Keratinocyte (primary cell): ENCODE data around the gene PCTP. TPM values are rescaled to one million over a fixed set of nuclear protein-coding genes. Genes with fewer than 3 reads are reported as not detected.

Experiments
- DNase-seq: peaks from one replicate; pipeline ENCODE4 v3.0.0-alpha.2; 2011; ENCODE audit warnings: low read depth, missing footprints, low spot score
- FAIRE-seq: peaks from 2 replicates; lab custom pipeline; 2011; peaks lifted over from hg19 to GRCh38; lab: Jason Lieb, UNC
- H2AFZ ChIP-seq: 2 replicates; pipeline ENCODE4 v1.6.0; 2012; ENCODE audit warnings: low read length, control low read depth, inconsistent platforms; ENCODE audit not compliant: control insufficient read depth
- H3K27ac ChIP-seq: 2 replicates; pipeline ENCODE4 v1.5.1; 2011; ENCODE audit warnings: low read length; ENCODE audit not compliant: control insufficient read depth, insufficient read depth
- H3K27me3 ChIP-seq: 3 replicates; pipeline ENCODE4 v1.6.0; 2011; ENCODE audit warnings: low read length; ENCODE audit not compliant: control insufficient read depth, insufficient read depth; ENCODE audit errors: extremely low read depth
- H3K36me3 ChIP-seq, 2 experiments: 2 replicates in 1 of 2; 3 replicates in 1 of 2; pipeline ENCODE4 v1.5.1; 2011; ENCODE audit warnings: low read length in 2 of 2, mild to moderate bottlenecking in 1 of 2; ENCODE audit not compliant: control insufficient read depth in 2 of 2, insufficient read depth in 2 of 2; ENCODE audit errors: extremely low read depth in 1 of 2
- H3K4me1 ChIP-seq: 3 replicates; pipeline ENCODE4 v1.5.1; 2011; ENCODE audit warnings: low read length; ENCODE audit not compliant: control insufficient read depth, insufficient read depth; ENCODE audit errors: extremely low read depth
- H3K4me2 ChIP-seq: 3 replicates; pipeline ENCODE4 v1.6.0; 2011; ENCODE audit warnings: low read depth, low read length; ENCODE audit not compliant: control insufficient read depth, insufficient read depth; ENCODE audit errors: extremely low read depth
- H3K4me3 ChIP-seq, 3 experiments: fragments of 200-600 bp in 1 of 3; sonication (generic) in 1 of 3; 2 replicates in 2 of 3; 3 replicates in 1 of 3; pipeline ENCODE4 v1.5.1; 2011 to 2016; ENCODE audit warnings: low read length in 3 of 3, mild to moderate bottlenecking in 3 of 3, control low read depth in 2 of 3, inconsistent platforms in 1 of 3, low read depth in 1 of 3, mixed read lengths in 1 of 3, mixed run types in 1 of 3, moderate library complexity in 1 of 3; ENCODE audit not compliant: control insufficient read depth in 2 of 3, insufficient read depth in 2 of 3; ENCODE audit errors: extremely low read depth in 1 of 3
- H3K79me2 ChIP-seq: 2 replicates; pipeline ENCODE4 v1.6.0; 2012; ENCODE audit warnings: low read length; ENCODE audit not compliant: control insufficient read depth, insufficient read depth
- H3K9ac ChIP-seq: 3 replicates; pipeline ENCODE4 v1.6.0; 2011; ENCODE audit warnings: low read length; ENCODE audit not compliant: control insufficient read depth, insufficient read depth; ENCODE audit errors: extremely low read depth
- H3K9me1 ChIP-seq: 3 replicates; pipeline ENCODE4 v1.6.0; 2011; ENCODE audit warnings: low read length; ENCODE audit not compliant: control insufficient read depth, insufficient read depth; ENCODE audit errors: extremely low read depth
- H3K9me3 ChIP-seq: 2 replicates; pipeline ENCODE4 v1.5.1; 2012; ENCODE audit warnings: low read depth, low read length; ENCODE audit not compliant: control insufficient read depth
- H4K20me1 ChIP-seq: 3 replicates; pipeline ENCODE4 v1.6.0; 2011; ENCODE audit warnings: low read length; ENCODE audit not compliant: control insufficient read depth, insufficient read depth; ENCODE audit errors: extremely low read depth
- EZH2 ChIP-seq: IDR thresholded peaks from one replicate; pipeline ENCODE4 v1.6.1; 2012; ENCODE audit warnings: inconsistent platforms, mild to moderate bottlenecking, low read length, moderate library complexity
- dilution Hi-C: fragments of 300-500 bp; cut with MboI; formaldehyde crosslinking; loops from one replicate; pipeline ENCODE4 v1.7.0; 2020; ENCODE audit warnings: low sequenced_read_pairs; ENCODE audit not compliant: extremely low pct_ligation_motif_present
- polyA plus RNA-seq, 5 experiments: library from polyadenylated mRNA; depleted of rRNA in 3 of 5; stranded (reverse) in 3 of 5; stranded (forward) in 1 of 5; unstranded in 1 of 5; fragments of >200 nt; gene quantifications; 1 replicate in 1 of 5; 2 replicates in 3 of 5; 3 replicates in 1 of 5; pipeline versions ENCODE4 v1.2.1 to v1.2.3, GENCODE V29; 2011 to 2012; ENCODE audit warnings: missing spikeins in 2 of 5, low read depth in 1 of 5, low replicate concordance in 1 of 5
- TF ChIP-seq, protein P1 (sequence below), 3 experiments: IDR thresholded peaks in 1 of 3; conservative IDR thresholded peaks in 1 of 3; optimal IDR thresholded peaks in 1 of 3; 2 replicates in 2 of 3; 3 replicates in 1 of 3; pipeline versions ENCODE3 to v1.5.1; 2011; ENCODE audit warnings: low read length in 3 of 3, mild to moderate bottlenecking in 3 of 3, moderate library complexity in 2 of 3, control low read depth in 1 of 3, inconsistent platforms in 1 of 3; ENCODE audit not compliant: insufficient read depth in 2 of 3; ENCODE audit errors: extremely low read depth in 1 of 3

PCTP gene
- polyA plus RNA-seq, 1 donor (not counting 4 experiments of a cell fraction or from before 2014, with no cell fraction given), result 29.5 TPM

- no peak for FAIRE-seq
- H3K4me2 ChIP-seq, result no peak overlapping the region
- no peak for DNase-seq
- H2AFZ ChIP-seq, result no peak overlapping the region
- H3K79me2 ChIP-seq, result no peaks in the 10 kb centered on the region
- no peak for TF ChIP-seq EZH2
- TF ChIP-seq, protein P1, sequence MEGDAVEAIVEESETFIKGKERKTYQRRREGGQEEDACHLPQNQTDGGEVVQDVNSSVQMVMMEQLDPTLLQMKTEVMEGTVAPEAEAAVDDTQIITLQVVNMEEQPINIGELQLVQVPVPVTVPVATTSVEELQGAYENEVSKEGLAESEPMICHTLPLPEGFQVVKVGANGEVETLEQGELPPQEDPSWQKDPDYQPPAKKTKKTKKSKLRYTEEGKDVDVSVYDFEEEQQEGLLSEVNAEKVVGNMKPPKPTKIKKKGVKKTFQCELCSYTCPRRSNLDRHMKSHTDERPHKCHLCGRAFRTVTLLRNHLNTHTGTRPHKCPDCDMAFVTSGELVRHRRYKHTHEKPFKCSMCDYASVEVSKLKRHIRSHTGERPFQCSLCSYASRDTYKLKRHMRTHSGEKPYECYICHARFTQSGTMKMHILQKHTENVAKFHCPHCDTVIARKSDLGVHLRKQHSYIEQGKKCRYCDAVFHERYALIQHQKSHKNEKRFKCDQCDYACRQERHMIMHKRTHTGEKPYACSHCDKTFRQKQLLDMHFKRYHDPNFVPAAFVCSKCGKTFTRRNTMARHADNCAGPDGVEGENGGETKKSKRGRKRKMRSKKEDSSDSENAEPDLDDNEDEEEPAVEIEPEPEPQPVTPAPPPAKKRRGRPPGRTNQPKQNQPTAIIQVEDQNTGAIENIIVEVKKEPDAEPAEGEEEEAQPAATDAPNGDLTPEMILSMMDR (optimal IDR thresholded peaks at IDR 0.05 in 1 of 3, IDR thresholded peaks at IDR 0.05 in 1 of 3, conservative IDR thresholded peaks at IDR 0.05 in 1 of 3; ENCODE audit: extremely low read depth in 1 of 3, insufficient read depth in 2 of 3, low read length in 3 of 3), result no peak
- H3K4me3 ChIP-seq, result no peak overlapping the region
- peaks cover 0 to 5% of the 10 kb centered on the region in 2 experiments for H3K36me3 ChIP-seq
- no peaks in the 10 kb centered on the region for H3K9me1 ChIP-seq
- peaks cover 10% of the 10 kb centered on the region for H3K4me1 ChIP-seq
- H3K27ac ChIP-seq, result no peak overlapping the region
- H3K9ac ChIP-seq, result no peak overlapping the region
- no peaks in the 10 kb centered on the region for H3K9me3 ChIP-seq
- H3K27me3 ChIP-seq, result no peaks in the 10 kb centered on the region
- dilution Hi-C loops, result no loop called here
- no peaks in the 10 kb centered on the region for H4K20me1 ChIP-seq
These were observed 18.2 kb downstream of the PCTP start for GRCh38 chr17:55768936-55769624.

- H3K9ac ChIP-seq, result no peak overlapping the region
- peaks cover 0 to 5% of the 10 kb centered on the region in 2 experiments for H3K36me3 ChIP-seq
- FAIRE-seq (no peak), DNase-seq (no peak)
- dilution Hi-C loops, result no loop called here
- no peaks in the 10 kb centered on the region for H4K20me1 ChIP-seq
- no peak overlapping the region for H3K4me3 ChIP-seq
- H3K79me2 ChIP-seq, result no peaks in the 10 kb centered on the region
- no peaks in the 10 kb centered on the region for H3K27me3 ChIP-seq
- H3K27ac ChIP-seq, result no peak overlapping the region
- no peaks in the 10 kb centered on the region for H3K9me1 ChIP-seq
- H3K9me3 ChIP-seq, result no peaks in the 10 kb centered on the region
- TF ChIP-seq EZH2, result no peak
- TF ChIP-seq, protein P1 (optimal IDR thresholded peaks at IDR 0.05 in 1 of 3, IDR thresholded peaks at IDR 0.05 in 1 of 3, conservative IDR thresholded peaks at IDR 0.05 in 1 of 3; ENCODE audit: extremely low read depth in 1 of 3, insufficient read depth in 2 of 3, low read length in 3 of 3), result no peak
- H3K4me1 ChIP-seq, result peaks cover 10% of the 10 kb centered on the region
- H3K4me2 ChIP-seq, result no peak overlapping the region
- no peak overlapping the region for H2AFZ ChIP-seq
These were observed 18.8 kb downstream of the PCTP start for GRCh38 chr17:55769625-55770000.
